ENCODE data around the gene DCAF8.

DCAF8 gene

DNA sequence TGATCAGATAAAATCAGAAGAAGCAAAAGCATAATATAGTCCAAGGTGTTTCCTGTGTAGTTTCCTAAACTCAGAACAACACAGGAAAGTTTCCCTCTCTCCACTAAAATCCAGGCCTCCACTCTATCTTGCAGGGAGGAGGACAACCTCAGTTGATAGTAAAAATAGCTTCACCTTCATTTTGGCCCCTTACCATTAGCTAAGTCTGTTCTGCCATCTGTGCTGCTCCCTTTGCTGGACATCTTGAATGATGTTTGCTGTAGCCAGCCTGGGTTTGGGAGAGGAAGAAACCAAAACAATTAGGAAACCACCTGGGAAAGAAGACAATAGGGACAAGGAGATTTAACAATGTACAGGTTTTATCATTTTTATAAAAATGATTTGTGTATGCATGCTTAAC is 18.6 kb downstream of the DCAF8 start:
- Histone ChIP-seq H3K4me3 (ENCODE audit: low read depth in 1 of 2, low read length in 1 of 2) (no peak overlapping the region), H3K27me3 (no peaks in the 10 kb centered on the region), H3K9me3 (no peaks in the 10 kb centered on the region), H3K4me1 (ENCODE audit: control insufficient read depth in 1 of 2, insufficient read depth in 1 of 2, low read depth in 1 of 2, low read length in 1 of 2) (peaks cover 5 to 7% of the 10 kb centered on the region in 2 experiments), H3K36me3 (peaks cover 49% of the 10 kb centered on the region), H3K27ac (no peak overlapping the region)
- TF ChIP-seq, protein P1, sequence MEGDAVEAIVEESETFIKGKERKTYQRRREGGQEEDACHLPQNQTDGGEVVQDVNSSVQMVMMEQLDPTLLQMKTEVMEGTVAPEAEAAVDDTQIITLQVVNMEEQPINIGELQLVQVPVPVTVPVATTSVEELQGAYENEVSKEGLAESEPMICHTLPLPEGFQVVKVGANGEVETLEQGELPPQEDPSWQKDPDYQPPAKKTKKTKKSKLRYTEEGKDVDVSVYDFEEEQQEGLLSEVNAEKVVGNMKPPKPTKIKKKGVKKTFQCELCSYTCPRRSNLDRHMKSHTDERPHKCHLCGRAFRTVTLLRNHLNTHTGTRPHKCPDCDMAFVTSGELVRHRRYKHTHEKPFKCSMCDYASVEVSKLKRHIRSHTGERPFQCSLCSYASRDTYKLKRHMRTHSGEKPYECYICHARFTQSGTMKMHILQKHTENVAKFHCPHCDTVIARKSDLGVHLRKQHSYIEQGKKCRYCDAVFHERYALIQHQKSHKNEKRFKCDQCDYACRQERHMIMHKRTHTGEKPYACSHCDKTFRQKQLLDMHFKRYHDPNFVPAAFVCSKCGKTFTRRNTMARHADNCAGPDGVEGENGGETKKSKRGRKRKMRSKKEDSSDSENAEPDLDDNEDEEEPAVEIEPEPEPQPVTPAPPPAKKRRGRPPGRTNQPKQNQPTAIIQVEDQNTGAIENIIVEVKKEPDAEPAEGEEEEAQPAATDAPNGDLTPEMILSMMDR (IDR thresholded peaks at IDR 0.05) = no peak

DNA sequence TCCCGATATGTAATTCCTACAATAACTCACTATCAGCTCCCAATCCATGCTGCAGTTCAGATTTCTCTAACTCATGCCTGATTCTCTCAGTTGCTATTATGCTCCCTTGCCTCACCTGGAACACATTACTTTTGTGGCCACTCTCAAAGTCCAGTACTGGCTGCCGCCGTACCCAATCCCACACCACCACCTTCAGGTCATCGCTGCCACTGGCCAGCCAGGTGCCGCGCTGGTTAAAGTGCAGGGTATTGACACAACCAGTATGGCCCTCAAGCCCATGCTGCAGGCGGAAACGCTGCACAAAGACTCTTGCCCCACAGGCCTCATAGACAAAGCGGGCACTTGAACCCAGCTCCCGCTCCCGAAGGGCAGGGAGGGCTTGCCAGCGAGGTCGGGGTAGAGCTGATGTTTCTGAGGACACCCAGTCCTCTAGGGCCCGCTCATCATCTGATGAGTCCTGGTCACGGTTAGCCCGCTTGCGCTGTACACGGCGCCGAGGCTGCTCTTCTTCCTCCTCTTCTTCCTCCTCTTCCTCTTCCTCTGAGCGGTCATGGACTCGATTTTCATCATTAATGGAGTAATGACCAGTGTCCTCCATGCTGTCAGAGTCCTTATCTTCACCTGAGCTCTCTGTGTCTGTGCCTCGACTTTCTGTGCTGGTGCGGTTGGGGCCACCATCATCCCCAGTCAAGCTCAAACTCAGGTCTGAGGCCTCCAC is 22.6 kb downstream of the DCAF8 start:
- Histone ChIP-seq H3K4me1 (ENCODE audit: control insufficient read depth in 1 of 2, insufficient read depth in 1 of 2, low read depth in 1 of 2, low read length in 1 of 2) (peaks cover 0 to 6% of the 10 kb centered on the region in 2 experiments), H3K27ac (no peak overlapping the region), H3K4me3 (ENCODE audit: low read depth in 1 of 2, low read length in 1 of 2) (no peak overlapping the region), H3K27me3 (no peaks in the 10 kb centered on the region), H3K9me3 (no peaks in the 10 kb centered on the region), H3K36me3 (peaks cover 89% of the 10 kb centered on the region)
- TF ChIP-seq, protein P1 (IDR thresholded peaks at IDR 0.05) = no peak

DNA sequence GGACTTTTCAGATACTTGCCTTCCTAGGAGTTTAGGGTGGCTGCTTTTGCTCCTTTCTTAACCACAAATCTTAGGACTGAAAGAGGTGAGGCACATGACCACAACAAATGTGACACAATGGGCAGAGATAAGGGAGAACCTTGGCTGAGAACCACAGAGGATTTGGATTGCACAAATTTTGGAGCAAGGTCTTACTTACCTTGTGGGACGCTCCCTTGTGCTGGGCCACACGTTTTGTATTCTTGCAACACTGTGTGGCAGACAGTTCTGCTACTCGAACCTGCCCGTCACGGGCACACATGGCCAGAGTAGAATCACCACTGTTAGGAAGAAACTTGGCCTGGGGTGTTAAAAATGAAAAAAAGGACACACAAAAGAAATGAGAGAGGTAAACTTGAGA is 23.9 kb downstream of the DCAF8 start:
- Histone ChIP-seq H3K36me3 (peaks cover 91% of the 10 kb centered on the region), H3K27ac (no peak overlapping the region), H3K27me3 (no peaks in the 10 kb centered on the region), H3K4me3 (ENCODE audit: low read depth in 1 of 2, low read length in 1 of 2) (no peak overlapping the region), H3K9me3 (no peaks in the 10 kb centered on the region), H3K4me1 (ENCODE audit: control insufficient read depth in 1 of 2, insufficient read depth in 1 of 2, low read depth in 1 of 2, low read length in 1 of 2) (peaks cover 0 to 6% of the 10 kb centered on the region in 2 experiments)
- TF ChIP-seq, protein P1 (IDR thresholded peaks at IDR 0.05) = no peak

DNA sequence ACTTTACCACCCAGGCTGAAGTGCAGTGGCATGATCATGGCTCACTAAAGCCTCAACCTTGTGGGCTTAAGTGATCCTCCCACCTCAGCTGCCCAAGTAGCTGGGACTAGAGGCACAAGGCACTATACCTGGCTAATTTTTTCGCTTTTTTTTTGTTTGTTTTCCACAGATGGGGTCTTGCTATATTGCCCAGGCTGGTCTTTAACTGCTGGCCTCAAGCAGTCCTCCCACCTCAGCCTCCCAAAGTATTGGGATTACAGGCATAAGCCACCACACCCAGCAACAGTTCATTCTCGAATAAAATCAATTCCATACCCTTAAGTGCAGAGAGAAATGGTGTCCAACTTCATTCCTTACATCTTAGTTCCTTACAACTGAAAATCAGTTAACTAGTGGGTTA is 24.8 kb downstream of the DCAF8 start:
- Histone ChIP-seq H3K27ac (no peak overlapping the region), H3K4me3 (ENCODE audit: low read depth in 1 of 2, low read length in 1 of 2) (no peak overlapping the region), H3K36me3 (peaks cover 84% of the 10 kb centered on the region), H3K27me3 (no peaks in the 10 kb centered on the region), H3K9me3 (no peaks in the 10 kb centered on the region), H3K4me1 (ENCODE audit: control insufficient read depth in 1 of 2, insufficient read depth in 1 of 2, low read depth in 1 of 2, low read length in 1 of 2) (peaks cover 0 to 6% of the 10 kb centered on the region in 2 experiments)
- TF ChIP-seq, protein P1 (IDR thresholded peaks at IDR 0.05) = no peak

DNA sequence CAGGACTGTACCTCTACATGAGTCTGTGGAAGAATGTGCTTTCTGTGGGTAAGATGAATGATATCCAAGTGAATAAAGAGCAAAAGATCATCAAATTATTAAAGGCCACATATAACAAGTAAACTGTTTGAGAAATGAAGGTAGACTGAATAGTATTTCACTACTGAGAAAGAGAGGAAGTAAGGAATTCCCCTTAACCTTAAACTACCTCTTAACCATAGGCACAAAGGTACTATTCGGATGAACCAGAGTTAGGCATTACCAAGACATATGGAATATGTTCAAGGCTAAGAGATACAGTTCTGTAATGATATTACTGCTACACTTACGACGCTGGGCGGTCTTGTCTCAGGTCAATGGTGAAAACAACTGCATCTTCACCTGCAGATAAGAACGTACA is 25.5 kb downstream of the DCAF8 start:
- no peak overlapping the region for H3K4me3 ChIP-seq (ENCODE audit: low read depth in 1 of 2, low read length in 1 of 2)
- H3K36me3 ChIP-seq = peaks cover 84% of the 10 kb centered on the region
- H3K9me3 ChIP-seq = no peaks in the 10 kb centered on the region
- H3K27me3 ChIP-seq = no peaks in the 10 kb centered on the region
- peaks cover 0 to 6% of the 10 kb centered on the region in 2 experiments for H3K4me1 ChIP-seq (ENCODE audit: control insufficient read depth in 1 of 2, insufficient read depth in 1 of 2, low read depth in 1 of 2, low read length in 1 of 2)
- TF ChIP-seq, protein P1 (IDR thresholded peaks at IDR 0.05) = no peak
- no peak overlapping the region for H3K27ac ChIP-seq
